HG03060 (cell line): ENCODE measurements around the gene COG2.
"Not testable (repeated sequence)": the region's sequence is repeated elsewhere in the genome, so short reads cannot be mapped to it uniquely, and the experiment has no call there.

Source experiments
- ATAC-seq: cut with Tn5 transposase; IDR thresholded peaks from one replicate; pipeline ENCODE4 v1.9.1; 2021; ENCODE audit warnings: low read depth, moderate number of reproducible peaks; ENCODE audit not compliant: unreplicated experiment

COG2 gene

DNA sequence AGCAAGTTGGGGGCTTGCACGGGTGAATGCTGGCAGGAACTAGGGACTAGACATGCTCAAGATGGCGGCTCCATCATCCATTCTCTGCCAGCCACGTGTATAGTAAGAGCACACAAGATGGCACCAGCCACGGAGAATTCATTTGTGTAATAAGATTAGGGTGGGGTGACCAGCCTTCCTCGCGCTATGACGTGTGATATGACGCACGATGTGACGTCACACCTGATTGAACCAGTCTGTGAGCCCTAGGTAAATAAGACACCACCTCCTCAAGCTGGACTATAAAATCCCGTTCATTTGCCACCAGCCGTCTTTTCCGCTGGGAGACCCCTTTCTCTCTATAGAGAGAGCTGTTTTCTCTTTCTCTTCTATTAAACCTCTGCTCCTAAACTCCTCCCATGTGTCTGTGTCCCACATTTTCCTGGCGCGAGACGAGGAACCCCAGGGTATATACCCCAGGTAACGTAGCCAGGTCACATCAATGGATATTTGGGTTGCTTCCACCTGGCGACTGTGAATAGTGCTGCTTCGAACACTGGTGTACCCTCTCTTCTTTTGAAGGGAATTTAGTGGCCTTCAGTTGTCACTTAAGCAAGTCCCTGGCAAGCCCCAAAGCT is 18.1 kb upstream of the COG2 start:
- no peak for ATAC-seq

DNA sequence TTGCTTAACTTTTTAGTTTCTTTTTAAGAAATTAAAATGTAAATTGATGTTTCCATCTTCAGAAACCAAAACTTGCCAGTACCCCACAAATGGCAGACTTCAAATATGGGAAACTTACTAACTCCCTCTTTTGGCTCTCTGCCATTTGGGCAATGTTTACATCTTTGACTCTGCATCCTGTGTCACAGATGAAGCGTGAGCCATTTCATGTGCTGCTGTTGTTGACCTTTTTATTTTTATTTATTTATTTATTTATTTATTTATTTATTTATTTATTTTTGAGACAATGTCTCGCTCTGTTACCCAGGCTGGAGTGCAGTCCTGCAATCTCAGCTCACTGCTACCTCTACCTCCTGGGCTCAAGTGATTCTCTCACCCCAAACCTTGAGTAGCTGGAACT is 16.0 kb upstream of the COG2 start:
- ATAC-seq, result no peak

DNA sequence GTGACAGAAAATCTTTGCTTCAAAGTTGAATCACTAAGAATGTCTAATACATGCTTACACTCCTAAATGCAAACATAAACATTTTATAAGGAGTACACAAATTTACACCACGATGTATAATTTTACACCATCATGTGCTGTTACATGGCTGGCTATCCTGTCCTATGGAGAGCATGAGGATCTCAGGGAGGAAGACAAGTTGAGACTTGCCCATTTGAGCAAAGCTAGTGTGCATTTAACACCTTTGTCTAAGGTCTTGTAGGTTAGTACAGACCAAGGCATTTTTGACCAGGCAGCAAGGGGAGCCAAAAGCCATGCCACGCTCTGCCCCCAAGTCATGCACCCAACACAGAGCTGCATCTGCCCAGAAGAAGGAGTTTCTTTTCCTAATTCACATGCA is 14.5 kb upstream of the COG2 start:
- ATAC-seq, result no peak

DNA sequence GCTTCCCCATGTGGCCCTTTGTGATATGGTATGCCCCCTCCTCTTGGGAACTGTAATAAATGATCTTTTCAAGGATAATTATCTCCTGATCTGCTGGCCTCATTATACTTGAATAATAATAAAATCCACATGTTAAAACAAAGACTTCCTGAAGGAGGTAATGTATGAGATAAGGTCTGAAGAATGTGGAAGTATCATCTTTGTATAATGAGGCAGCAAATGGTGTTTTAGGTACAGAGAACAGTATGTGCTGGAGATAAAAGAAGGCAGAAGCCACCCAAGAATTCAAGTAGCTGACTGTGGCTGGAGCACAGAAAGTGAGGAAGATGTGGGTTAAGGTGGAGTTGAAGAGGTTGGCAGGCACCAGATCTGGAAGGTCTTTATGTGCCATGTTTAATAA is 12.8 kb upstream of the COG2 start:
- no peak for ATAC-seq

DNA sequence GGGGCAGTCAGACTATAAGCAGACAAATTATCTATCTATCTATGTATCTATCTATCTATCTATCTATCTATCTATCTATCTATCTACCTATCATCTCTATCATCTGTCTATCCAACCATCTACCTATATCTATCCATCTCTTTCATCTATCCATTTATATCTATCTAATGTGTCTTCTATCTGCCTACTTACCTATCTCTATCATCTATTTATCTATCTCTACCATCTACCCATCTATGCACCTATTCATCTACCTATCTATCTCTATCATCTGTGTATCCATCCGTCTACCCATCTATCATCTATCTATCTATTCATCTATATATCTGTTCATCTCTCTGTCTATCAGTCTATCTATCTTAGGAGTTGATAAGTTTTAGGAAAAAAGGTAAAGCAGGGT is 10.8 kb upstream of the COG2 start:
- no peak for ATAC-seq

DNA sequence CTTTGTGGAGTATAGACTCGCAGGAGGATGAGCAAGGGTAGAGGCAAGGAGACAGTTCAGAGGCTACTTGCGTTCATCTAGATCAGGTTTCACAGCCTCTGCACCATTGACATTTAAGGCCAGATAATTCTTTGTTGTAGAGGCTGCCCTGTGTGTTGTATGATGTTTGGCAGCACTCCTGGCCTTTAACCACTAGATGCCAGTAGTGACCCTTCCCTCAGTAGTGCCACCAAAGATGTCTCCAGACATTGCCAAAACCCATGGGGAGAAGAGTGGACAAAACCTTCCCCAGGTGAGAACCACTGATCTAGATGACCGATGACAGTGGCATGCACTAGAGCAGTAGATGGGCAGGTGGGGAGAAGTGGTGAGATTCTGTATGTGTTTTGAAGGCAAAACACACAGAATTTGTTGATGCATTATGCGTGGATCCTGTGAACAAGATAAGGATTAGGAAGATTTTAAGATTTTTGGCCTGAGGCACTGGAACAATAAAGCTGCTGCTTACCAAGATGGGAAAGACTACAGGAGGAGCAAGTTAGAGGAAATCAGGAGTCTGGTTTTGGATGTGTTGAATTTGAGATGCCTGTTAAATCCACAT is 9.9 kb upstream of the COG2 start:
- ATAC-seq, result no peak

DNA sequence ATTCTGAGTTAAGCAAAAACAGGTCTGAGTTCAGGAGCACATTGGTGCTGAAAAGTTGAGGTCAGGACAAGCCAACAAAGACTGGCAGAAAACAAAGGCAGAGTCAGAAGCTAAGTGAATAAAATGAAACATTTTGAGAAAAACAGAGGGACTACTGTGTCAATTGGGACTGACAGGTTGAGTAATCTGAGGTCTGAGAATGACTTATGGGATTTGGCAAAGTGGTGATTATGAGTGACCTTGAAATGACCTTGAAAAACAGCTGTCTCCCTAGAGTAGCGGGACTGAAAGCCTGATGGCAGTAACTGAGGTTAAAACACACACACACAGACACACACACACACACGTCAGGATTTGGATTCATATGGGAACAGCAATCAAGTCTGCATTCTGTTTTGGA is 8.8 kb upstream of the COG2 start:
- no peak for ATAC-seq

DNA sequence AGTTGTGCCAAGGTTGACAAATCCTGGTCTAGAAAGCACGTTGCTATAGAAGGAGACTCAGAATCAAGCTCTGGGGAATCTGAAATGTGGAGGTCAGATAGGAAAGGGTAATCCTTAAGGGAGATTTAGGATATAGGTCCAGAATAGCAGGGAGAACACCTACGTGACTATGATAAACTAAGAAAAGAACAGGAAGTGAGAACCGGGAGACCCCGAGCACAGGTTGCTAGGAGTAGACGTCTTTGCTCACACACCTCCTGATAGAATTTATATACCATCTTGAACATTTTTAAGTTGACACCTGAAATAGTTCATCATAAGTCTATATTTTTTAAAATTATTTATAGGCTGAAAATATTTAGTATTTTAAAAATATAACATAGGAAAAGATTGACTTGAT is 7.9 kb upstream of the COG2 start:
- ATAC-seq, result no peak

DNA sequence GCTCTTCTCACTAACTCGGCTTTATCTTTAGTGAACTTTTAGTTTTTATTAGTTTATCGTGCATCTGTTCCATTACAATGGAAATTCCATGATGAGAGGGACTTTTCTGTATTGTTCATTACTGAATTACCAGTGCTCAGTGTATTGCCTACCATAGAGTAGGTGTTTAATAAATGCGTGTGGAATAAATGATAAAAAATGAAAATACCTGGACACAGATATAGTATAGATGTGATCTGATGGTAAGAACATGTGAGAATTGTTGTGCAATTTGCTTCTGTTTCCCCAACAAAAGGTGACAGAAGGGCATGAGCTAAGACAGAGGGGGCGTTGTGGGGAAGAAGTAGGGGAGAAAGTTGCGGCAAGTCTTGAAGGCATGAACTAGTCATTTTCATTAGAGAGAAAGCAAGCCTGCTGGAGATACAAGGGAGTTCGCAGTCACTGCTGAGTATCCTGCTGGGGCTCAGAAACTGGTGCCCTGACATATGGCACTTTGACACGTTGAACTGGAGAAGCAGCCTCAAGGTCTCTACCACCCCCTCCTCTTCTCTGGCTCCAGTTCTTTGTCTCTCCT is 5.6 kb upstream of the COG2 start:
- ATAC-seq, result no peak

DNA sequence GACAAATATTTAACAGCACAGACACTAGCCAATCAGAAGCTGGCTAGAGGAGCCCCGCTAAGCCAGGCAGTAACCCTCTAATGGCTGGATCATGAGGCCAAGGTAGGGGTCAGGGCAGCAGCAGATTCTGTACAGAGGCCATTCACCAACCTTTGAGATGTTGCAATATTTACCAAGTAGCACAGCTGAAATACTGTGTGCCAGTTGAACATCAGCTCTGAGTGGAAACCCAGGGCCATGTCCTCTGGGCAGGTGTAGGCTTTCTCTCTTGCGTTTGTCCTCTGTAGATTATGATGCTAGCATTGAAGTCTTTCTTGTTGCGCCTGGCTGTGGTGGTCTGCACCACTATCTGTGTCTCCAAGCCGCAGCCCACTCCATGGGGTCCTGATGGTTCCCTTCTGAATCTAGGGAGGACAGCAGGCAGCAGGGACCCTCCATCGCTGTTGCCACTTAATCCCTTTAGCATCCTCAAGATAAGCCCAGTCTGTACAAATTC is 2.5 kb upstream of the COG2 start:
- no peak for ATAC-seq

DNA sequence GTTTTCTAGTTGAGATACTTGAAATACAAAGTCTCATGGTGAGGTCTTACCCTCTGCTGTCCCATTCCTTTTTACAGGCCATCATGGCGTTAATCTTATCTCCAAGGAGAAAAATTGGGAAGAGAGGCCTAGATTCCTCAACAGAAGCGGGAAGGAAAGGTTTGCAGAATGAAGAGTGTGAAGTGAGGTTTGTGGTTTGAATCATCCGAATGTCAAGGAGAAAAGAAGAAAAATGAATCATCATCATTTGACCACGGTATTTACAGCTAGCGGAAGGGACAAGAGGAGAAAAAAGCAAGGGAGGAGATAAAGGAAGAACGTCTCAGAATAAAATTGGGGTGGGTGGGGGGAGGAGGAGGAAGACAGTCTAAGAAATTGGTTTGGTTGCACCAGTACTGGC is 935 bp upstream of the COG2 start:
- ATAC-seq, result no peak

DNA sequence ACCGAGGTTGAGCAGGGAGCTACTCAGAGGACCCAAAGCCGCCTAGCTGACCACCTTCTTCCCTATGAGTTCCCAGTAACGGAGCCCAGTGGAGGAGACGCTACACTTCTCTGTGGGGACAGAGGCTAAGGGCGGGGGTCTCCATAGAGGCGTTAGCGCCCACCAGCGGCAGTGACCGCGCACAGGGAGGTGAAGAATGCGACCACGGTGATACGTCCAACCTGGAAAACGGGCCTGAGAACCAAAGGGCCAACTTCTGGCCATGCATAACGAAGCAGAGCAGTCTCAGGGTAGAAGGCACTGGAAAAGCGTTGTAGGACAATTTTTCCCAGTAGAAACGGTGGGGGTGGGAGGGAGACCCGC is 400 bp upstream of the COG2 start:
- no peak for ATAC-seq

DNA sequence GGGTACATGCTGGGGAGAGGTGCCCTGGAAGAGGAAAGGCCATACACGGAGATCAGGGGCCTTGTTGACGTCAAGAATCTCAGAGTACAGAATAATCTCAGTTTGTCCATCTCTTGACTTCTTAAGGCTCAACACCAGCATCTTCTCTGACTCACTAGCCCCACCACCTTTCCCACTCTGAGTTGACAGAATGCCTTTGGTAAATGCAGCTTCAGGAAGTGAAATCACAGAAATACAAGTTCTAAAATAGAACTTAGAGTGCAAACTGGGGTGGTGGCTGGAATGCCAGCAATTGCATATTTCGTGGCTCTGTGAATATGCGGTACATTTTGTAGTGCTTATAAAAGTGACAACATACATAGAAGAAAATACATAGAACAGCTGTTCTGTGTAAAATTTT is 1.6 kb downstream of the COG2 start:
- no peak for ATAC-seq

DNA sequence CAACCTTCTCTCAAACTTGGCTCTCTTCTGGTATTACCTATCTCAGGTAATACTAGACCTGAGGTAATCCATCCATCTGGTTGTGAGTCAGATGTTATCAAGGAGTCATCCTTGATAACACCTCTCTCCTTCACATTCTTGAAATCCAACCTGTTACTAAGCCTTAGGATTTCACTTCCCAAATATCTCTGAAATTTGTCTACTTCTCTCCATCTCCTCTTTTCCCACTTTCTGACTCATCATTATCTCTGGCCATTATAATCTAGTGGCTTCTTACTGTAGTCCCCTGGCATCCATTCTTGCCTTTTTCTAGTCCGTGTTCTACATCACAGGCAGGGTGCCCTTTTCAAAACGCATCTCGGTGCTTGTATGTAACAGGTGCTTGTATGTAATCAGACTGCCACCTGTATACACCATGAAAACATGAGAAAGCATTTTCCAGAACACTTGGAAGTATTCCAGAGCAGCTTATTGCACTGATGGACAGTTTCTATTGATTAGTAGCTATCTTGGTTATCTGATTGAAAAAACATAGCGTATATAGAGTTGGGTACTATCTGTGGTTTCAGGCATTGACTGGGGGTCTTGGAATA is 4.5 kb downstream of the COG2 start:
- no peak for ATAC-seq

DNA sequence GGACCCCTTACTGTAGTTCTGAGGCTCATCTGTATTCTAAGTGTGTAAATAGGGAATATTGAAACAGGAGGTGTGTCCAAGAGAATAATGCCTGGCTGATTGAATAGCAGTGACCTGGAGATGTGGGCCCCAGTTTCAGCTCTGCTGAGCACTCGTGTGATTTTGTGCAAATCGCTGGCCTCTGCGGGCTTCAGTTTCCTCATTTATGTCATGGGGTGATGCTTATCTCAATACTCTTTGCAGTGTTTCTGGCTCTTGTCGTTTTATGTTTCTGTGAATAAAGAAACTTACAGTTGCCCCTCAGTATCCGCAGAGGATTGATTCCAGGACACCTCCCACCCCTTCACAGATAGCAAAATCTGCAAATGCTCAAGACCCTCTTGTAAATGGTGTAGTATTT is 5.0 kb downstream of the COG2 start:
- no peak for ATAC-seq

DNA sequence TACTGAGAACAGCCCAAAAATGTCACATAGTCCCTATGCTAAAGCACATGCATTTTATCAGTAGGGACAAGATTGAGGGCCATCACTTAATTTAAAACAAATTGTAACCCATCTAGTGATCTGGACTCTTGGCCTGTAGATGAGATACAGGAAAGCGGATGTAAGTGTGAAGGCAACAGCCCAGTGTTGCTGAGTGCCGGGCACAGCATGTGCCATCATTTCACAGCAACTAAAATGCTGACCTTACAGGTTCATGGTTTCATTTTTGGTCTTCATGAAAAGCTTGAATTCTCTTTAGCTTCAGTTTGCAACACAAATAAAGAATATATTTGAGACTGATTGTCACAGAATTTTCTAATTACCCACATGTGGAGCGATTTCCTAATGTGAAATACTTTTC is 5.8 kb downstream of the COG2 start:
- ATAC-seq, result no peak

DNA sequence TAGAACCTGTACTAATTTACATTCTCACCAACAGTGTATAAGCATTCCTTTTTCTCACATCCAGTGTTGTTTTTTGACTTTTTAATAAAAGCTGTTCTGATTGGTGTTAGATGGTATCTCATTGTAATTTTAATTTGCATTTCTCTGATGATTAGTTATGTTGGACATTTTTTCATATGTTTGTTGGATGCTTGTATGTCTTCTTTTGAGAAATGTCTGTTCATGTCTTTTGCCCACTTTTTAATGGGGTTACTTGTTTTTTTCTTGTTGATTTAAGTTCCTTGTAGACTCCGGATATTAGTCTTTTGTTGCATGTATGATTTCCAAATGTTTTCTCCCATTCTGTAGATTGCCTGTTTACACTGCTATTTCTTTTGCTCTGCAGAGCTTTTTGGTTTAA is 8.0 kb downstream of the COG2 start:
- ATAC-seq, result no peak

DNA sequence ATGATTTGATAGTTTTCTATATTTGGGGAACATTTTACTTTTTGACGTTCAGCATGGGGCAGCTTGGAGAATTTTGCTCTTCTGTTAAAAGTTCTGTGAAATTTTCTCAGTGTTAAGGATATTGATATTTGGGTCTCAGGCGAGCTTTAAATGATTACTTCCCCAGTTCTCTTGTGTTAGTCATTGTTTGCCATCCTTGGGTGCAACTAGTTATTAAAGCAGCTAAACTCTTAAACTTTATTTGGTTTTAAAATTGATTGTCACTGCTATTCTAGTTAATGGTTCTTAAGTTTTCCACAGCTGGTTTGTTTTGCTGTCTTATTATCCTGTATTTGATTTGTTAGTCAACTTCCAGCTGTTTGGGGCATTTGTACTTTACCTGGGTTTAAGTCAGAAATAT is 9.0 kb downstream of the COG2 start:
- ATAC-seq, result no peak

DNA sequence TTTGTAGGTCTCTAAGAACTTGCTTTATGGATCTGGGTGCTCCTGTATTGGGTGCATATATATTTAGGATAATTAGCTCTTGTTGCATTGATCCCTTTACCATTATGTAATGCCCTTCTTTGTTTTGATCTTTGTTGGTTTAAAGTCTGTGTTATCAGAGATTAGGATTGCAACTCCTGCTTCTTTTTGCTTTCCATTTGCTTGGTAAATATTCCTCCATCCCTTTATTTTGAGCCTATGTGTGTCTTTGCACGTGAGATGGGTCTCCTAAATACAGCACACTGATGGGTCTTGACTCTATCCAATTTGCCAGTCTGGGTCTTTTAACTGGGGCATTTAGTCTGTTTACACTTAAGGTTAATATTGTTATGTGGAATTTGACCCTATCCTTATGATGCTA is 14.4 kb downstream of the COG2 start:
- not testable (repeated sequence) for ATAC-seq

DNA sequence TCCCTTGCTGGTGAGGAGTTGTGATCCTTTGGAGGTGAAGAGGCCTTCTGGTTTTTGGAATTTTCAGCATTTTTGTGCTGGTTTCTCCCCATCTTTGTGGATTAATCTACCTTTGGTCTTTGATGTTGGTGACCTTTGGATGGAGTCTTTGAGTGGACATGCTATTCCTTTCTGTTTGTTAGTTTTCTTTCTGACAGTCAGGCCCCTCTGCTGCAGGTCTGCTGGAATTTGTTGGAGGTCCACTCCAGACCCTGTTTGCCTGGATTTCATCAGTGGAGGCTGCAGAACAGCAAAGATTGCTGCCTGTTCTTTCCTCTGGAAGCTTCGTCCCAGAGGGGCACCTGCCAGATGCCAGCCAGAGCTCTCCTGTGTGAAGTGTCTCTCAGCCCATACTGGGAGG is 15.8 kb downstream of the COG2 start:
- not testable (repeated sequence) for ATAC-seq

DNA sequence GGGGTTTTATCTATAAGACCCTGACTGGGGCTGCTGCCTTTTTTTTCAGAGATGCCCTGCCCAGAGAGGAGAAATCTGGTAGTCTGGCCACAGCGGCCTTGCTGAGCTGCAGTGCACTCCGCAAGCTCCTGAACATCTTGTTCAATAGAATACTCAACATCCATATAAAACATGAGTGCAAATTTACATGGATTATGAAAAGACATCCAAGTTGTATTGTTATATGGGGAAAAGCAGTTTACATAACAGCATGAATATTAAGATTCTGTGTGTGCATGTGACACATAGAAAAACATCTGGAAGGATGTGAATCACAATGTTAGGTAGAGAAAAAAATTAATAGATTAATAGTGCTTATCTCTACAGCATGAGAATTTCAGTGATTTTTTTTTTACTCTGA is 16.4 kb downstream of the COG2 start:
- ATAC-seq, result no peak

DNA sequence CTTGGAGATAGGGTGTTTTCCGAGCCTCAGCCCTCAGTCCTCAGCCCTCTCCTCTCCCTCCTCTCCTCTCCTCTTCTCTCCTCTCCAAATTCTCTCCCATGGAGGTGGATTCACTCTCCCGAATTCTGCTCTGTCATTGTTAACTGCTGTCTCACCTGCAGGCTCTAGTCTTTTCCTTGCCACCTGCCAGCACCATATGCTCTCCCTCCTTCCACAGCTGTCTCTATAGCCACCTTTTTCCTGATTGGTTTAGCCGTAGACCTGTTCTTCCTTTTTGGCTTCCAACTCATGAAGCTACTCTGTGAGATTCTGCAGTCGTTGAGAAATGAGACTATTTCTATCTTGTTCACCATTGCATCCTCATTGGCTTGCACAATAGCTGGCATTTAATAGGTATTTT is 19.7 kb downstream of the COG2 start:
- no peak for ATAC-seq
